ENCODE data around the gene RSU1. TPM values are rescaled to one million over a fixed set of nuclear protein-coding genes. Genes with fewer than 3 reads are reported as not detected.

The RSU1 gene
- total RNA-seq, 1 donor from 2014 or later = 75.3 TPM

- Histone ChIP-seq H3K36me3 (ENCODE audit: control insufficient read depth, insufficient read depth, low read length) (no peaks in the 10 kb centered on the region), H3K4me3 (ENCODE audit: low read depth, low read length) (no peak overlapping the region), H3K27me3 (ENCODE audit: control insufficient read depth, insufficient read depth, low read length) (no peaks in the 10 kb centered on the region)
- DNase-seq (ENCODE audit: low read depth) = no peak
- no peak for TF ChIP-seq CTCF (IDR thresholded peaks at IDR 0.05; ENCODE audit: insufficient read depth, low read length, poor library complexity, severe bottlenecking)
Observed at GRCh38 chr10:16780338-16780880, 36.8 kb downstream of the RSU1 start.

- Histone ChIP-seq H3K4me3 (ENCODE audit: low read depth, low read length) (no peak overlapping the region), H3K27me3 (ENCODE audit: control insufficient read depth, insufficient read depth, low read length) (no peaks in the 10 kb centered on the region), H3K36me3 (ENCODE audit: control insufficient read depth, insufficient read depth, low read length) (no peaks in the 10 kb centered on the region)
- TF ChIP-seq CTCF (IDR thresholded peaks at IDR 0.05; ENCODE audit: insufficient read depth, low read length, poor library complexity, severe bottlenecking) = no peak
- no peak for DNase-seq (ENCODE audit: low read depth)
Observed at GRCh38 chr10:16779384-16779915, 37.8 kb downstream of the RSU1 start.

GRCh38 chr10:16777473-16778370 lies 39.5 kb downstream of the RSU1 start:
- H3K36me3 ChIP-seq (ENCODE audit: control insufficient read depth, insufficient read depth, low read length) = no peaks in the 10 kb centered on the region
- DNase-seq (ENCODE audit: low read depth) = peak; percentile 21
- peak; percentile 44 for TF ChIP-seq CTCF (IDR thresholded peaks at IDR 0.05; ENCODE audit: insufficient read depth, low read length, poor library complexity, severe bottlenecking)
- no peaks in the 10 kb centered on the region for H3K27me3 ChIP-seq (ENCODE audit: control insufficient read depth, insufficient read depth, low read length)
- no peak overlapping the region for H3K4me3 ChIP-seq (ENCODE audit: low read depth, low read length)

GRCh38 chr10:16776896-16777295 lies 40.3 kb downstream of the RSU1 start:
- no peaks in the 10 kb centered on the region for H3K36me3 ChIP-seq (ENCODE audit: control insufficient read depth, insufficient read depth, low read length)
- no peak for TF ChIP-seq CTCF (IDR thresholded peaks at IDR 0.05; ENCODE audit: insufficient read depth, low read length, poor library complexity, severe bottlenecking)
- H3K27me3 ChIP-seq (ENCODE audit: control insufficient read depth, insufficient read depth, low read length) = no peaks in the 10 kb centered on the region
- DNase-seq (ENCODE audit: low read depth) = no peak
- no peak overlapping the region for H3K4me3 ChIP-seq (ENCODE audit: low read depth, low read length)

GRCh38 chr10:16773334-16773733 lies 43.9 kb downstream of the RSU1 start:
- DNase-seq (ENCODE audit: low read depth) = no peak
- TF ChIP-seq CTCF (IDR thresholded peaks at IDR 0.05; ENCODE audit: insufficient read depth, low read length, poor library complexity, severe bottlenecking) = no peak

More at GRCh38 chr10:16773334-16773733, 43.9 kb downstream of the RSU1 start:
- H3K4me3 ChIP-seq (ENCODE audit: low read depth, low read length) = no peak overlapping the region
- no peaks in the 10 kb centered on the region for H3K27me3 ChIP-seq (ENCODE audit: control insufficient read depth, insufficient read depth, low read length)
- H3K36me3 ChIP-seq (ENCODE audit: control insufficient read depth, insufficient read depth, low read length) = no peaks in the 10 kb centered on the region
